HG02763 (cell line): Measurements from ENCODE around the gene MAD1L1.
"Not testable (repeated sequence)": the region's sequence is repeated elsewhere in the genome, so short reads cannot be mapped to it uniquely, and the experiment has no call there.

Source experiments
- ATAC-seq: cut with Tn5 transposase; IDR thresholded peaks from one replicate; pipeline ENCODE4 v1.9.1; 2021; ENCODE audit warnings: mild to moderate bottlenecking, moderate library complexity; ENCODE audit not compliant: unreplicated experiment

The MAD1L1 gene

GRCh38 chr7:1893451-1893850, 339.3 kb downstream of the MAD1L1 start:
- ATAC-seq = no peak

- no peak for ATAC-seq
These were observed 339.7 kb downstream of the MAD1L1 start for GRCh38 chr7:1893036-1893435.

- no peak for ATAC-seq
These were observed 340.5 kb downstream of the MAD1L1 start for GRCh38 chr7:1892011-1892965.

- ATAC-seq = no peak
These were observed 342.2 kb downstream of the MAD1L1 start for GRCh38 chr7:1890289-1891235.

GRCh38 chr7:1889556-1890181, 343.1 kb downstream of the MAD1L1 start:
- no peak for ATAC-seq

- ATAC-seq = no peak
These were observed 343.7 kb downstream of the MAD1L1 start for GRCh38 chr7:1889091-1889490.

- no peak for ATAC-seq
These were observed 344.3 kb downstream of the MAD1L1 start for GRCh38 chr7:1888425-1888824.

- no peak for ATAC-seq
These were observed 345.5 kb downstream of the MAD1L1 start for GRCh38 chr7:1887251-1887650.

- ATAC-seq = no peak
These were observed 346.2 kb downstream of the MAD1L1 start for GRCh38 chr7:1886361-1887064.

GRCh38 chr7:1885465-1886226, 347.1 kb downstream of the MAD1L1 start:
- ATAC-seq = no peak

- ATAC-seq = no peak
These were observed 348.0 kb downstream of the MAD1L1 start for GRCh38 chr7:1884583-1885350.

- no peak for ATAC-seq
These were observed 348.7 kb downstream of the MAD1L1 start for GRCh38 chr7:1883834-1884582.

- no peak for ATAC-seq
These were observed 349.5 kb downstream of the MAD1L1 start for GRCh38 chr7:1883031-1883761.

- no peak for ATAC-seq
These were observed 350.3 kb downstream of the MAD1L1 start for GRCh38 chr7:1882451-1882850.

- no peak for ATAC-seq
These were observed 350.8 kb downstream of the MAD1L1 start for GRCh38 chr7:1881946-1882345.

GRCh38 chr7:1876641-1877040, 356.1 kb downstream of the MAD1L1 start:
- not testable (repeated sequence) for ATAC-seq

GRCh38 chr7:1875392-1876199, 357.1 kb downstream of the MAD1L1 start:
- not testable (repeated sequence) for ATAC-seq
